Activated naive CD4-positive, alpha-beta T cell treated with anti-CD3 and anti-CD28 coated beads for 36 hours (primary cell): ENCODE measurements around the gene FJX1. TPM values are rescaled to one million over a fixed set of nuclear protein-coding genes. Genes with fewer than 3 reads are reported as not detected.

ENCODE experiments used
- CTCF ChIA-PET: fragments of 350-600 bp; sonication (Branson Sonifier 250); formaldehyde crosslinking; loops from one replicate; lab custom pipeline; 2021; ENCODE audit warnings: antibody characterized with exemption; lab: Charles Lee
- DNase-seq: peaks from one replicate; pipeline ENCODE4 v3.0.0-alpha.2; 2020
- H3K27ac Mint-ChIP-seq: one replicate; pipeline ENCODE4 v1.8.0; 2021; ENCODE audit warnings: mild to moderate bottlenecking, mixed read lengths
- H3K27me3 Mint-ChIP-seq: one replicate; pipeline ENCODE4 v1.8.0; 2021; ENCODE audit warnings: low read depth, mixed read lengths
- H3K36me3 Mint-ChIP-seq: one replicate; pipeline ENCODE4 v1.8.0; 2021; ENCODE audit warnings: low read depth, mixed read lengths
- H3K4me1 Mint-ChIP-seq: one replicate; pipeline ENCODE4 v1.8.0; 2021; ENCODE audit warnings: low read depth, mixed read lengths
- H3K4me3 Mint-ChIP-seq: one replicate; pipeline ENCODE4 v1.8.0; 2021; ENCODE audit warnings: mild to moderate bottlenecking, moderate library complexity, mixed read lengths
- H3K9me3 Mint-ChIP-seq: one replicate; pipeline ENCODE4 v1.8.0; 2021; ENCODE audit warnings: mixed read lengths
- intact Hi-C: fragments of 100-400 bp; cut with micrococcal nuclease; formaldehyde crosslinking; loops from one replicate; pipeline ENCODE4 v1.15.1; 2023
- total RNA-seq, 2 experiments: library from RNA; stranded (reverse); gene quantifications; one replicate each; pipeline ENCODE4 v1.2.3, GENCODE V29; 2021

FJX1 gene
- total RNA-seq: under 1 TPM; 0.77 to 0.98 TPM

- CTCF ChIA-PET: interaction anchor here (0.6 to 3.6 kb wide), 6 partner anchors 51 to 649 kb away, joined by 3 to 21 read pairs (median 4); no protein-coding TSS in a partner anchor
- peaks cover 12% of the 10 kb centered on the region for H3K4me1 Mint-ChIP-seq
These were observed at the start of gene FJX1 for GRCh38 chr11:35617687-35618496. FJX1 (plus strand) TSS chr11:35618460; CDS start chr11:35618637, 177 bp downstream.

GRCh38 chr11:35571696-35572095 lies 46.6 kb upstream of the FJX1 start:
- no peak overlapping the region for H3K27ac Mint-ChIP-seq
- H3K4me3 Mint-ChIP-seq: no peak overlapping the region
- no peaks in the 10 kb centered on the region for H3K36me3 Mint-ChIP-seq
- CTCF ChIA-PET: no interaction called here
- peaks cover 19% of the 10 kb centered on the region for H3K27me3 Mint-ChIP-seq
- intact Hi-C loops: no loop called here
- H3K9me3 Mint-ChIP-seq: peaks cover 10% of the 10 kb centered on the region
- no peaks in the 10 kb centered on the region for H3K4me1 Mint-ChIP-seq
- no peak for DNase-seq

More at GRCh38 chr11:35617687-35618496, at the start of gene FJX1:
- Mint-ChIP-seq H3K27ac (no peak within 1 kb of the TSS), H3K27me3 (peaks cover 48% of the 10 kb centered on the region), H3K36me3 (no peaks in the 10 kb centered on the region), H3K9me3 (no peaks in the 10 kb centered on the region), H3K4me3 (peak within 1 kb of the TSS; percentile 70)
- intact Hi-C loops: loop anchor here (5.0 kb wide), 1 partner anchor 324 kb away; the partner anchor contains the start of gene LDLRAD3
- DNase-seq: peak; percentile 38

- no peaks in the 10 kb centered on the region for H3K36me3 Mint-ChIP-seq
- no peak overlapping the region for H3K4me3 Mint-ChIP-seq
- H3K4me1 Mint-ChIP-seq: no peaks in the 10 kb centered on the region
- no peak overlapping the region for H3K27ac Mint-ChIP-seq
- H3K9me3 Mint-ChIP-seq: no peaks in the 10 kb centered on the region
- no peak for DNase-seq
- intact Hi-C loops: no loop called here
- CTCF ChIA-PET: no interaction called here
- H3K27me3 Mint-ChIP-seq: peaks cover 25% of the 10 kb centered on the region
These were observed 38.5 kb upstream of the FJX1 start for GRCh38 chr11:35579557-35580396.

- no peaks in the 10 kb centered on the region for H3K36me3 Mint-ChIP-seq
- intact Hi-C loops: no loop called here
- H3K9me3 Mint-ChIP-seq: no peaks in the 10 kb centered on the region
- H3K27ac Mint-ChIP-seq: no peak overlapping the region
- CTCF ChIA-PET: no interaction called here
- DNase-seq: no peak
- no peaks in the 10 kb centered on the region for H3K4me1 Mint-ChIP-seq
- H3K27me3 Mint-ChIP-seq: peaks cover 26% of the 10 kb centered on the region
- no peak overlapping the region for H3K4me3 Mint-ChIP-seq
These were observed 37.9 kb upstream of the FJX1 start for GRCh38 chr11:35580397-35580781.

GRCh38 chr11:35582033-35582432 lies 36.2 kb upstream of the FJX1 start:
- DNase-seq: no peak
- Mint-ChIP-seq H3K27me3 (peaks cover 30% of the 10 kb centered on the region), H3K36me3 (no peaks in the 10 kb centered on the region), H3K27ac (no peak overlapping the region), H3K9me3 (no peaks in the 10 kb centered on the region), H3K4me1 (no peaks in the 10 kb centered on the region), H3K4me3 (no peak overlapping the region)
- intact Hi-C loops: no loop called here
- CTCF ChIA-PET: no interaction called here

GRCh38 chr11:35583126-35583525 lies 35.1 kb upstream of the FJX1 start:
- intact Hi-C loops: no loop called here
- H3K36me3 Mint-ChIP-seq: no peaks in the 10 kb centered on the region
- no peak for DNase-seq
- H3K27me3 Mint-ChIP-seq: peaks cover 37% of the 10 kb centered on the region
- H3K27ac Mint-ChIP-seq: no peak overlapping the region
- H3K4me1 Mint-ChIP-seq: no peaks in the 10 kb centered on the region
- CTCF ChIA-PET: interaction anchor here (0.7 kb wide), 1 partner anchor 1164 kb away, joined by 5 read pairs; no protein-coding TSS in a partner anchor
- no peaks in the 10 kb centered on the region for H3K9me3 Mint-ChIP-seq
- H3K4me3 Mint-ChIP-seq: no peak overlapping the region

- Mint-ChIP-seq H3K4me1 (no peaks in the 10 kb centered on the region), H3K4me3 (no peak overlapping the region), H3K27me3 (peaks cover 37% of the 10 kb centered on the region), H3K27ac (no peak overlapping the region), H3K9me3 (no peaks in the 10 kb centered on the region), H3K36me3 (no peaks in the 10 kb centered on the region)
- no peak for DNase-seq
- CTCF ChIA-PET: no interaction called here
- intact Hi-C loops: no loop called here
These were observed 34.4 kb upstream of the FJX1 start for GRCh38 chr11:35583843-35584242.

- Mint-ChIP-seq H3K4me3 (no peak overlapping the region), H3K36me3 (no peaks in the 10 kb centered on the region), H3K4me1 (no peaks in the 10 kb centered on the region), H3K9me3 (no peaks in the 10 kb centered on the region), H3K27ac (no peak overlapping the region), H3K27me3 (peaks cover 37% of the 10 kb centered on the region)
- CTCF ChIA-PET: no interaction called here
- no peak for DNase-seq
- intact Hi-C loops: no loop called here
These were observed 33.9 kb upstream of the FJX1 start for GRCh38 chr11:35584321-35584720.

GRCh38 chr11:35585416-35585815 lies 32.8 kb upstream of the FJX1 start:
- no peak for DNase-seq
- CTCF ChIA-PET: no interaction called here
- intact Hi-C loops: no loop called here
- no peak overlapping the region for H3K4me3 Mint-ChIP-seq
- no peaks in the 10 kb centered on the region for H3K36me3 Mint-ChIP-seq
- no peak overlapping the region for H3K27ac Mint-ChIP-seq
- no peaks in the 10 kb centered on the region for H3K9me3 Mint-ChIP-seq
- peaks cover 33% of the 10 kb centered on the region for H3K27me3 Mint-ChIP-seq
- no peaks in the 10 kb centered on the region for H3K4me1 Mint-ChIP-seq

GRCh38 chr11:35586222-35586621 lies 32.0 kb upstream of the FJX1 start:
- Mint-ChIP-seq H3K4me1 (no peaks in the 10 kb centered on the region), H3K27ac (no peak overlapping the region), H3K27me3 (peaks cover 29% of the 10 kb centered on the region), H3K36me3 (no peaks in the 10 kb centered on the region), H3K9me3 (no peaks in the 10 kb centered on the region), H3K4me3 (no peak overlapping the region)
- intact Hi-C loops: no loop called here
- DNase-seq: no peak
- CTCF ChIA-PET: no interaction called here

- Mint-ChIP-seq H3K27ac (no peak overlapping the region), H3K4me3 (no peak overlapping the region), H3K36me3 (no peaks in the 10 kb centered on the region), H3K27me3 (peaks cover 23% of the 10 kb centered on the region), H3K9me3 (no peaks in the 10 kb centered on the region), H3K4me1 (no peaks in the 10 kb centered on the region)
- DNase-seq: peak; percentile 6
- CTCF ChIA-PET: no interaction called here
- intact Hi-C loops: no loop called here
These were observed 30.3 kb upstream of the FJX1 start for GRCh38 chr11:35587972-35588371.

GRCh38 chr11:35588627-35589026 lies 29.6 kb upstream of the FJX1 start:
- H3K27ac Mint-ChIP-seq: no peak overlapping the region
- intact Hi-C loops: no loop called here
- DNase-seq: no peak
- no peaks in the 10 kb centered on the region for H3K4me1 Mint-ChIP-seq
- no peak overlapping the region for H3K4me3 Mint-ChIP-seq
- H3K9me3 Mint-ChIP-seq: no peaks in the 10 kb centered on the region
- no peaks in the 10 kb centered on the region for H3K36me3 Mint-ChIP-seq
- peaks cover 22% of the 10 kb centered on the region for H3K27me3 Mint-ChIP-seq
- CTCF ChIA-PET: no interaction called here
